Stimulated activated CD4-positive, alpha-beta T cell treated with anti-CD3 and anti-CD28 coated beads, Interleukin-12 subunit alpha, Interleukin-12 subunit beta, amount 100 ng/mL, for 48 hours (primary cell): ENCODE measurements around the gene AKAP8.
"Not testable (repeated sequence)": the region's sequence is repeated elsewhere in the genome, so short reads cannot be mapped to it uniquely, and the experiment has no call there.

Source experiments
- DNase-seq, 3 donors: peaks; one replicate each; pipeline ENCODE4 v3.0.0-alpha.2; 2020; ENCODE audit warnings: low read depth in 2 of 3, low spot score in 1 of 3

The AKAP8 gene

GRCh38 chr19:15404097-15404779, 24.7 kb upstream of the AKAP8 start:
- DNase-seq = no peak

DNA sequence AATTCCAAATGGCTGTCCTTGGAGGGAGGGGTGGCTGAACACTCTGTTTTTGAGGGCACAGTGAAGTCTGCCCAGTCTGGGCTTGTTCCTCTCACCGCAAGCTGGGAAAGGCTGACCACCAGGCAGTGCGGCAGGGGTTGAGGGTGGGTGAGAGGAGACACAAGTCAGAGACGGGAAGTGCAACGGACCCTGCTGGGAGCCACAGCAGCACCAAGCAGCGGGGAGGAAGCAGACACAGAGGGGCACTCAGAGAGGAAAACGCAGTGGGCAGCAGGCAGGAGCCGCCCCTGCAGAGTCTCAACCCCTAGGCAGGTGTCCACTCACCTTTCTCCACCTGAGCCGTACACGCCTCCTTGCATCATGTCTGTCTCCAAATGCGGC, 23.6 kb upstream of the AKAP8 start:
- DNase-seq = no peak

GRCh38 chr19:15402411-15403150, 23.0 kb upstream of the AKAP8 start:
- no peak for DNase-seq

GRCh38 chr19:15401397-15401710, 21.8 kb upstream of the AKAP8 start:
- no peak for DNase-seq

GRCh38 chr19:15400521-15401396, 21.2 kb upstream of the AKAP8 start:
- DNase-seq = no peak

DNA sequence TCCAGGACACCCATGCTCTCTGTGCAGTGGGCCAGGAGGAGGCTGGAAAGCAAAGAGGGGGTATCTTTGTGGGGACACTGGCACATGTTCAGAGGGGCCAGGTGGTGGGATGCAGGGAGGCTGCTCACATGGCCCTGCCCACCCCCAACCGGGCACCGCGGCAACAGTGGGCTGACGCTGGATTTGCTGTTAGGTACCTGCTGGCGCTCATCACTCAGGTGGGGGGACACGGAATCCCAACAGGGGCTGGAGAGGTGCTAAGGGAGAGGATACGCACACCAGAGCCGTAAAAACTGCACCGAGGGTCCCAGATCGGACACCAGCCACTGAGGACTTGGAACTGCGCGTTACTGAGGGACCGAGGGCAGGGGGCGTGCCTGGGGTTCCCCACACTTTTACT, 20.0 kb upstream of the AKAP8 start:
- DNase-seq = no peak

GRCh38 chr19:15399234-15399515, 19.6 kb upstream of the AKAP8 start:
- DNase-seq = no peak

DNA sequence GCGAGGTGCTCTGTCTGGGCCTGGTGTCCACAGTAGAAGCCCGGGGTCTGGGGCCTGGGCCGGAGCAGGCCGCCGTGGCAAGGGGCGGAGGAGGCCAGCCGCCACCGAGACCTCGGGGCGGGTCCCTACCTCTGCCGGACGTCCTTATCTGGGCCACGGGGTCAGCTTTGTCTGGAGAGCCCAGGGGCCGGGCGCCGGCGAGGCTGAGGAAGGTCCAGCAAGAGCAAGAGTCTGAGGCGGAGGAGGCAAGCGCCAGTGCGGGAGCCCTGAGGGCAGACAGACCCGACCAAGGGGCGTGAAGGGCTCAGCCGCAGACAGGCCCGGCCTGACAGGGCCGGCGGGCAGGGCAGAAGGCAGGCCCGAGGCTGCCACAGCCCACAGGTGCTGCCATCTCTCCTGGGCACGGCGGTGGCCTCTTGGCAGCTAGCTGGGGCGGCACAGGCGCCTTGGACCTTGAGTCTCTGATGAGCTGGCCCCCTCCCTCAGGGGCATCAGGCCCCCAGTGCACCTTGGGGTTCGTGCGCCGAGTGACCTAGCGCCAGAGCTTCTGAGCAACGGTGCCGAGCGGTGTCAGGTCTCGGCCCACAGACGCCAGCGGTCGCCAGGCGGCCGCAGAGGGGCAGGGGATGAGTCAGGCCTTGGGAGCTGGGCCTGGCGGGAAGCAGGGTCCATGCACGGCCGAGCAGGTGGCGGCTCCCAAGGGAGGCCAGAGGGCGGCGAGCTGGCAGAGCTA, 19.1 kb upstream of the AKAP8 start:
- no peak for DNase-seq

GRCh38 chr19:15397782-15398181, 18.2 kb upstream of the AKAP8 start:
- DNase-seq = no peak

- no peak for DNase-seq
Measured at GRCh38 chr19:15397236-15397635, 17.6 kb upstream of the AKAP8 start.

DNA sequence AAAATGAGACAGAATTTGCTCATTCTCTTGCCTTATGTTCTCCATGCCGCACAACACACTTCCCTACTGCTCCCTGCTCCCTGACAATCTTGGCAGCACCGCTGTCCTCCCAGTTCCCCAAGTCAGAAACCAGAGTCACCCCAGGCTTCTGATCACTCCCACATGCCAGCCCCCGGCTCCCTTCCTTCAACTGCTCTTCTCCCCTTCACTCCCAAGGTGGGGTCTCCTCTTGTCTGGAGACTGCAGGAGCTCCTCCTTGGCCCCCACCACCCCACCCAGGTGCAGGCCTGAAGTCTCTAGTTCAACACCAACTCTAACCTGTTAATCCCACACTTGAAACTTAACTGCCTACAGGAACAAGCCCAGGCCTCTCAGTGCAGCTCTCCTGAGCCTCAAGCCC, 16.8 kb upstream of the AKAP8 start:
- no peak for DNase-seq

DNA sequence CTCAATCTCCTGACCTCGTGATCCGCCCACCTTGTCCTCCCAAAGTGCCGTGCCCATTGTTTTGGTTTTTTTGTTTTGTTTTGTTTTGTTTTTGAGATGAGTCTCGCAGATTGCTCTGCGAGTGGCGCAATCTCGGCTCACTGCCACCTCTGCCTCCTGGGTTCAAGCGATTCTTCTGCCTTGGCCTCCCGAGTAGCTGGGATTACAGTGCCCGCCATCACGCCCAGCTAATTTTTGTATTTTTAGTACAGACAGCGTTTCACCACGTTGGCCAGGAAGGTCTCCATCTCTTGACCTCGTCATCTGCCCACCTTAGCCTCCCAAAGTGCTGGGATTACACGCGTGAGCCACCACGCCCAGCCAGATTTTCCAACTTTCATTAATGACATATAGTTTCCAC, 15.7 kb upstream of the AKAP8 start:
- DNase-seq = not testable (repeated sequence)

- no peak for DNase-seq
Measured at GRCh38 chr19:15394426-15394825, 14.8 kb upstream of the AKAP8 start.

GRCh38 chr19:15393963-15394362, 14.4 kb upstream of the AKAP8 start:
- no peak for DNase-seq

DNA sequence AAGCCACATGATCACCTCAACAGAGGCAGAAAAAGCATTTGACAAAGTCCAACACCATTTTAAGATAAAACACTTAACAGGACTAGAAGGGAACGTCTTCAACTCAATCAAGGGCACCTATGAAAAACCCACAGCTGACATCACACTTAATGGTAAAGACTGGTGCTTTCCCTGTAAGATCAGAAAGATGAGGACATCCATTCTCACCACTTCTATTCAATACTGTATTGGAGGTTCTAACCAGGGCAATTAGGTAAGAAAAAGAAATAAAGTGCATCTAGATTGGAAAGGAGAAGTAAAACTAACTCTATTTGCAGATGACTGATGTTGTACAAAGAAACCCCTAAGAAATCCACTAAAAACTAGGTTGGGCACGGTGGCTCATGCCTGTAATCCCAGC, 11.2 kb upstream of the AKAP8 start:
- DNase-seq = no peak

GRCh38 chr19:15381864-15382263, 2.3 kb upstream of the AKAP8 start:
- DNase-seq = no peak

- no peak for DNase-seq
Measured at GRCh38 chr19:15381429-15381828, 1.8 kb upstream of the AKAP8 start.

DNA sequence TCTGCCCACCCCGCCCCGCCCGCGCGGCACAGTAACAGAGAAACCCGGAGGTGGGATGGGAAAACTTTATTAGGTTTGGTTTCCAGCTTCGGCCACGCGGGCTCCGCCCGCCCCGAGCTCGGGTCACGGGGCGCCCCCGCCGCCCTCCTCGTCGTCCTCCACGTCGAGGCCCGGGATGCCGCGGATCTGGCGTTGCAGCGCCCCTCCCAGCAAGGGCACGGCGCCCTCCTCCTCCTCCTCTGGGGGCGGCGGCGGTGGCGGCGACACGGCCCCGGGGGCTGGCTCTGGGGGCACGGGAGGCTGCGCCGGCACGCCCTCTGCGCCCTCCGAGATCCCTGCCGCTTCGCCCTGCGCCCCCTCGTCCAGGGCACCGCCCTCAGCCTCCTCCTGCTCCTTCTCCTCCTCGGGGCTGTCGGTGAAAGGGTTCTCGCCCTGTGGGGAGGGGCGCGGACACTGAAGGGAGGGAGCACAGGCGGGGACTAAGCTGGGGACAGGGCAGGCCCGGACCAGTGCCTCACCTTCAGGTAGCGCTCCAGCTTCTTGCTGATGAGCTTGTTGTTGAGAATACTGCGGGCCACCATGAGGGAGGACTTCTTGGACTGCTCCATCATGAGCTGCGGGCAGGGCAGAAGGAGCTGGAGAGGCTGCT, 536 bp upstream of the AKAP8 start:
- peak in 2 of 3 donors; percentile 28 to 29 for DNase-seq

DNA sequence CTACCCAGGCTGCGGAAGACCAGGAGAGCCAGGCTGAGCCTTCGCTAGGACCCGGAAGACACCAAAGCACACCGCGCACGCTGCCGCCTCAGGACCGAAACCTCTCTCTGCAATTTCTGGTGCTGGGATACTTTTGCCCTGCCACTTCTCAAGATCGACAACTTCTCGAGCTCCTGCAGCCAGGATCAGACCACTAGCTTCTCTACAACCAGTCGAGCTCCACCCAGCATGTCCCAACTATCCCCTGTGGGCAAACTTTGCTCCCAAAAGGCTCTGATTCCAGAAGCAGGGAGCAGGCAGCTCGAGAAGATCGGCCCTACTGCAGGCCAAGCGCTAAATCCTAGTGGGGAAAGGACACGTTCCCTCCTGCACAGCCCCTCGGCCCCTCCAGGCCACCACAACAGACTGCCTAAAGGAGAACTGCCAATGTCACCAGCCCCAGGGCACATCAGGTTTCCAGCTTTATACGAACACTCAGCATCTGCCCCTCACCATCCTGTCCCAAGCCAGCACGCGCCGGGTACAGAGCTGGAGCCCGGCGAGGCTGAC, 979 bp downstream of the AKAP8 start:
- DNase-seq = peak; percentile 23 to 42 (median 38)

DNA sequence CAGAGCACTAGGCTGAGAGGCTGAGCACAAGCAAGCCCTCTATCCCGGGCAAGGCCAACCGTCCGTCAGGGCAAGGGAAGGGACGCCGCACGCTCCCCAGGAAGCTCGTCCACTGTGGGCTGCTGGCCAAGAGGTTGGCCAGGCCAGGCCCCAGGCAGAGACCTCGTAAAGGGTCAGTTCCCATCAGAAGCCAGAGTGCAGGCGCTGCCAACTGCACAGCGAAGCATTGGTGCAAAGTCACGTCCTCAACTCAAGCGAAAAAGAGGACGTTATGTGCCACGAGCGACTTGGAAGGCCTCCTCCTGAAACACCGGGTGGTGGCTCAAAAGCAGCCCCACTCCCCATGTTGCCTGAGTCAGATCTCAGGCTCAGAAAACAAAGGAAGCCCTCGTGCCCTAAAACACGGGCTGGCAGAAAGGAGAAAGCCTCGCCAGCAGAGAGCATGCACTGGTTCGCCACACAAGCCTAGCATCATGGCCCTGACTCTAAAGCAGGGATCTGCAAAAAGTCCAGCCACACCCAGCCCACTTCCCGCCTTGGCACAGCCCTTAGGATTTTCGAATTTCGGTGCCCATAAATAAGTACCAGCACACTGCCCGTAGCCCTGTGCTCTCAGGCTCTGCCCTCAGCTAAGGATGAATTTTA, 4.7 kb downstream of the AKAP8 start:
- no peak for DNase-seq
